Hepatocyte (in vitro differentiated cells): Measurements from ENCODE around the gene UGCG.

Source experiments
- CTCF ChIP-seq: fragments of 200-600 bp; sonication (generic); IDR thresholded peaks from 2 replicates; pipeline ENCODE4 v1.5.1; 2016; ENCODE audit warnings: antibody characterized with exemption, mild to moderate bottlenecking; ENCODE audit not compliant: poor library complexity
- EZH2 ChIP-seq: fragments of 200-600 bp; sonication (generic); IDR thresholded peaks from 2 replicates; pipeline ENCODE4 v1.6.1; 2016; ENCODE audit warnings: antibody characterized with exemption, mild to moderate bottlenecking, borderline replicate concordance
- EZH2phosphoT487 ChIP-seq: fragments of 200-600 bp; sonication (generic); IDR thresholded peaks from one replicate; pipeline ENCODE4 v1.6.1; 2018; ENCODE audit warnings: antibody characterized with exemption, mild to moderate bottlenecking, low read depth, moderate library complexity; ENCODE audit not compliant: unreplicated experiment, severe bottlenecking

GRCh38 chr9:111948951-111949350 lies 52.3 kb downstream of the UGCG start:
- TF ChIP-seq CTCF (no peak), EZH2 (no peak), EZH2phosphoT487 (no peak)
